ENCODE measurements around the gene SIN3A.
A peak's percentile ranks its signal among the peaks of the same experiment; 100 is the strongest.
"Not testable (repeated sequence)": the region's sequence is repeated elsewhere in the genome, so short reads cannot be mapped to it uniquely, and the experiment has no call there.

The SIN3A gene

GRCh38 chr15:75450307-75451201, 936 bp downstream of the SIN3A start:
- peak; percentile 96 to 98 for DNase-seq

GRCh38 chr15:75449585-75450306, 1.7 kb downstream of the SIN3A start:
- DNase-seq: no peak

- not testable (repeated sequence) for DNase-seq
These were observed 3.3 kb downstream of the SIN3A start for GRCh38 chr15:75448171-75448570.

- no peak for DNase-seq
These were observed 5.3 kb downstream of the SIN3A start for GRCh38 chr15:75446151-75446550.

- not testable (repeated sequence) for DNase-seq
These were observed 6.2 kb downstream of the SIN3A start for GRCh38 chr15:75445324-75445723.

- not testable (repeated sequence) for DNase-seq
These were observed 7.5 kb downstream of the SIN3A start for GRCh38 chr15:75443972-75444453.

GRCh38 chr15:75437721-75438120, 13.8 kb downstream of the SIN3A start:
- DNase-seq: no peak

GRCh38 chr15:75436881-75437280, 14.6 kb downstream of the SIN3A start:
- DNase-seq: no peak

- no peak for DNase-seq
These were observed 19.8 kb downstream of the SIN3A start for GRCh38 chr15:75431682-75432081.

GRCh38 chr15:75431270-75431669, 20.2 kb downstream of the SIN3A start:
- DNase-seq: no peak

GRCh38 chr15:75430259-75430658, 21.2 kb downstream of the SIN3A start:
- no peak for DNase-seq

- DNase-seq: no peak
These were observed 23.3 kb downstream of the SIN3A start for GRCh38 chr15:75428152-75428551.

GRCh38 chr15:75425966-75426500, 25.5 kb downstream of the SIN3A start:
- no peak for DNase-seq

- no peak for DNase-seq
These were observed 28.9 kb downstream of the SIN3A start for GRCh38 chr15:75422554-75422953.

GRCh38 chr15:75420698-75421097, 30.8 kb downstream of the SIN3A start:
- no peak for DNase-seq

- no peak for DNase-seq
These were observed 34.9 kb downstream of the SIN3A start for GRCh38 chr15:75416584-75416983.

GRCh38 chr15:75410196-75410595, 41.3 kb downstream of the SIN3A start:
- no peak for DNase-seq

- no peak for DNase-seq
These were observed 44.4 kb downstream of the SIN3A start for GRCh38 chr15:75407083-75407482.

GRCh38 chr15:75403892-75404291, 47.6 kb downstream of the SIN3A start:
- DNase-seq: no peak

GRCh38 chr15:75397494-75397893, 54.0 kb downstream of the SIN3A start:
- DNase-seq: no peak

- DNase-seq: no peak
These were observed 61.6 kb downstream of the SIN3A start for GRCh38 chr15:75389791-75390382.

- DNase-seq: not testable (repeated sequence)
These were observed 67.5 kb downstream of the SIN3A start for GRCh38 chr15:75383986-75384385.

GRCh38 chr15:75380773-75381172, 70.7 kb downstream of the SIN3A start:
- no peak for DNase-seq
